HL-60 (cell line): ENCODE measurements around the gene RLN1.

Experiments
- DNase-seq, 2 experiments: peaks; one replicate each; pipeline ENCODE4 v3.0.0-alpha.2; 2010 to 2020; ENCODE audit warnings: low read depth in 1 of 2, low spot score in 1 of 2
- H3K27ac ChIP-seq: fragments of 250-450 bp; sonication (Bioruptor Pico); replicated peaks from 2 replicates; pipeline ENCODE4 v1.5.1; 2020; ENCODE audit warnings: mild to moderate bottlenecking, moderate library complexity
- H3K27me3 ChIP-seq: fragments of 250-450 bp; sonication (Bioruptor Pico); 2 replicates; pipeline ENCODE4 v1.5.1; 2021; ENCODE audit warnings: mild to moderate bottlenecking, moderate library complexity; ENCODE audit not compliant: insufficient read depth, poor library complexity, severe bottlenecking
- H3K4me3 ChIP-seq: replicated peaks from 2 replicates; pipeline ENCODE4 v1.5.1; 2011; ENCODE audit warnings: mild to moderate bottlenecking, control low read depth, low read length; ENCODE audit not compliant: insufficient read depth
- CTCF ChIP-seq: IDR thresholded peaks from one replicate; pipeline ENCODE4 v1.5.1; 2011; ENCODE audit warnings: low read length, control low read depth, inconsistent platforms; ENCODE audit not compliant: insufficient read depth
- GABPA ChIP-seq: IDR thresholded peaks from 2 replicates; pipeline ENCODE4 v1.6.1; 2012; ENCODE audit warnings: low read depth
- POLR2AphosphoS5 ChIP-seq: IDR thresholded peaks from 2 replicates; pipeline ENCODE4 v1.6.1; 2012; ENCODE audit warnings: low read depth
- REST ChIP-seq: IDR thresholded peaks from 2 replicates; pipeline ENCODE4 v1.6.1; 2012; ENCODE audit warnings: low read depth; ENCODE audit not compliant: insufficient replicate concordance
- SPI1 ChIP-seq: IDR thresholded peaks from 2 replicates; pipeline ENCODE4 v1.6.1; 2012; ENCODE audit warnings: low read depth, mild to moderate bottlenecking, borderline replicate concordance

The RLN1 gene

GRCh38 chr9:5361326-5362010, 21.8 kb upstream of the RLN1 start:
- DNase-seq, result no peak
- H3K27ac ChIP-seq, result no peak overlapping the region
- no peaks in the 10 kb centered on the region for H3K27me3 ChIP-seq
- H3K4me3 ChIP-seq, result no peak overlapping the region
- TF ChIP-seq REST, result no peak
- TF ChIP-seq CTCF, result no peak
- TF ChIP-seq SPI1, result no peak
- TF ChIP-seq POLR2AphosphoS5, result no peak

GRCh38 chr9:5360341-5360740, 20.7 kb upstream of the RLN1 start:
- TF ChIP-seq SPI1 (no peak), POLR2AphosphoS5 (no peak), REST (no peak), CTCF (no peak), GABPA (no peak)
- Histone ChIP-seq H3K27me3 (no peaks in the 10 kb centered on the region), H3K4me3 (no peak overlapping the region), H3K27ac (no peak overlapping the region)
- DNase-seq, result no peak

- DNase-seq, result no peak
- H3K4me3 ChIP-seq, result no peak overlapping the region
- no peak overlapping the region for H3K27ac ChIP-seq
- H3K27me3 ChIP-seq, result no peaks in the 10 kb centered on the region
- TF ChIP-seq REST, result no peak
- TF ChIP-seq CTCF, result no peak
- no peak for TF ChIP-seq POLR2AphosphoS5
- no peak for TF ChIP-seq SPI1
- no peak for TF ChIP-seq GABPA
Observed at GRCh38 chr9:5357431-5358105, 17.9 kb upstream of the RLN1 start.
